Activated T-cell treated with anti-CD3 and anti-CD28 coated beads for 48 hours (primary cell): Measurements from ENCODE around the gene CCL28.
"Not testable (repeated sequence)": the region's sequence is repeated elsewhere in the genome, so short reads cannot be mapped to it uniquely, and the experiment has no call there.

ENCODE experiments used
- DNase-seq: peaks from one replicate; pipeline ENCODE4 v3.0.0-alpha.2; 2020; ENCODE audit warnings: low read depth

The CCL28 gene

DNA sequence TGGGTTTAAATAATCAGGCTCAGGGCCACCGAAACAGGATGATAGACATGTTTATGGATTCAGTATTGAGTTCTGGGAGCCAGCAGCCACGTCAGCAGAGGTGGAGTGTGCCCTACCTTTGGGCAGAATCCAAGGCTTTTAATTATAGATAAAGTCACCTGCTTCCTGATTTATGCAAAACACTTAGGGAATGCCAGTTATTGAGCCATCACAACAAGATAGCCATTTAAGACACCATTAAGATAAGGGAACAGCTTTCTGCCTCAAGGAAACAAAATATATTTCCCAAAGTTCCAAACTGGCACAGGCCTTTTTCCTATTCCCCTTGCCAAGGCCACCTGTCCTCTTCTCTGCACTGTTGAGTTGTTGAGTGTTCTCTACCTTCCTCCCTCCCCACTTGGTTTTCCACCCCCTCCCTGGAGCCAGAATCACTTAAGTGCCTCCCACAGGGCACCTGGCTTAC, 2.4 kb downstream of the CCL28 start:
- DNase-seq, result no peak

DNA sequence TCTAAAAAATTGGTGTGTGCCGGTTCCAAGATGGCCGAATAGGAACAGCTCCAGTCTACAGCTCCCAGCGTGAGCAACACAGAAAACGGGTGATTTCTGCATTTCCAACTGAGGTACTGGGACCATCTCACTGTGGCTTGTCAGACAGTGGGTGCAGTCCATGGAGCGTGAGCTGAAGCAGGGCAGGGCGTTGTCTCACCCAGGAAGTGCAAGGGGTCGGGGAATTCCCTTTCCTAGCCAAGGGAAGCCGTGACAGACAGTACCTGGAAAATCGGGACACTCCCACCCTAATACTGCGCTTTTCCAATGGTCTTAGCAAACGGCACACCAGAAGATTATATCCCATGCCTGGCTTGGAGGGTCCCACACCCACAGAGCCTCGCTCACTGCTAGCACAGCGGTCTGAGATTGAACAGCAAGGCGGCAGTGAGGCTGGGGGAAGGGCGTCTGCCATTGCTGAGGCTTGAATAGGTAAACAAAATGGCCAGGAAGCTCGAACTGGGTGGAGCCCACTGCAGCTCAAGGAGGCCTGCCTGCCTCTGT, 9.6 kb downstream of the CCL28 start:
- not testable (repeated sequence) for DNase-seq

DNA sequence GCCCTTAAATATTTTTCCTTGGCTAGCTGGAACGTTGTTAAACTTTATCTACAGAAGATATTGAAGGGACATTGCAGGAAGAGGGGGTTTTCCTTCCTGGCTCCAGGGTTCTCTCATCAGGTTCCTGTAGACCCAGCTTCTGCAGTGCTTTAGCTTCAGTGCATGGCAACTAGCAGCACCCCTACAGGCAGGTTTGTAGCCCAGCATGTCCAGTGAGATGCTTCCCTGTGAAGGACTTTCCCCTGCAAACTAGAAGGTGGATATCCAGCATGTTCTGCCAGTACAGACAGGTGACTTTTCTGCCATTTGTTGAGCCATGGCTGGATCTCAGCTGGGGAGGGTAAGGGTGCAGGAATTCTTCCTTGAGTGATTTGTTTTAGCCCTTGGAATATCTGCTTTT, 10.4 kb downstream of the CCL28 start:
- DNase-seq, result no peak

DNA sequence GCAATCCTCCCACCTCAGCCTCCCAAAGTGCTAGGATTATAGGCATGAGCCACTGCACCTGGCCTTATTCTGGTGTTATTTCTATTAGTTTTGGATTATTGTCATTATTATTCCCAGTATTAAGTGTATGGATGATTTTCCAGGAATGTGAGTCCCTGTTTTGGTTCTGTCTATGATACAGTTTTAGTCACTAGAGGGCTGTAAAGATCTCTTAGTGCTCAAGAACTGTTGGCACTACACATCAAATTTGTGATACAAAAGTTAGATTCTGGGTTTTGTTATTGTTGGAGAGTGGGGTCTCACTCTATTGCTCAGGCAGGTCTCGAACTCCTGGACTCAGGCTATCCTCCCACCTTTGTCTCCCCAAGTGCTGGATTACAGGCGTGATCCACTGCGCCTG, 12.1 kb downstream of the CCL28 start:
- DNase-seq, result no peak

DNA sequence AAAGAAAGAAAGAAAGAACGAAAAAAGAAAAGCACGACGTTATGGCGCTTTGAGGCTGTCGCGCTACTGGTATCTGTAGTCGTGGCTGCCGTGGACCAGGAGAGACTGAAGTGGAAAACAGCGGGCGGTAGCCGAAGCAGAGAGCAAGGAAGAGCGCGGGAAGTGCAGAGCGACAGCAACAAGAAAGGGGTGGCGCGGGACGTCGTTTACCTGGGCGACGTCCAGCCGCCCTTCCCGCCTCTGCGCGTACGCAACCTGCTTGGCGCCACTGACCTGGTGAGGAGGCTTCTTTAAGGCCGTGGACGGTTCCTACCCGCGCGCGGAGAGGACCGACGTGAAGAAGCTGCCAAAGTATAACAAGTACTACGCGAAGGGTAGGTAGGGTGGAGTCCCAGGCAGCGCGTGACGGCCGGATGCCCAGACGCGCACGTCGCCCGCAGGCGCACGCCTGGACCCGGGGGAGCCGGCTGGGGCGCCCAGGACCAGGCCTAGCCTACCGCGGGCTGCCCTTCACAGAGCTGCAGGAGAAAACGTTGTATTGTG, 15.4 kb downstream of the CCL28 start:
- DNase-seq, result peak; percentile 64

DNA sequence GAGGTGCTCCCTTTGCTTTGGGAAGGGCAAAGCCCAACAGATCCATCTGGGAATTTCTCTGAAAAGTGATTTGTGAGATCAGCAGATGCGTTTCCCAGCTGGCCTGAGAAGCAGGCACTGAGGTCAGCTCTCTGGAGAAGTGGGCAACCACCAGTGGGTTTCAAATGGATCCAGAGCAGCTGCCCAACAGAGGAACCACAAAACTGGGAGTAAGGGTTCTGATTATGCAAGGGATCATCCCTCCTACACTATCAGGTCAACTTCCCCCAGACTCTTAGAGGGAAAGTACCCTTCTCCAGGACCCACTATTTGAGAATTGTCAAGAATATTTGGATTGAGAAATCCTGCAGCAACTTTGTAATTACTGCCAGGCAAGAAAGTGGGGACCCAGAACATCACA, 21.7 kb downstream of the CCL28 start:
- no peak for DNase-seq

DNA sequence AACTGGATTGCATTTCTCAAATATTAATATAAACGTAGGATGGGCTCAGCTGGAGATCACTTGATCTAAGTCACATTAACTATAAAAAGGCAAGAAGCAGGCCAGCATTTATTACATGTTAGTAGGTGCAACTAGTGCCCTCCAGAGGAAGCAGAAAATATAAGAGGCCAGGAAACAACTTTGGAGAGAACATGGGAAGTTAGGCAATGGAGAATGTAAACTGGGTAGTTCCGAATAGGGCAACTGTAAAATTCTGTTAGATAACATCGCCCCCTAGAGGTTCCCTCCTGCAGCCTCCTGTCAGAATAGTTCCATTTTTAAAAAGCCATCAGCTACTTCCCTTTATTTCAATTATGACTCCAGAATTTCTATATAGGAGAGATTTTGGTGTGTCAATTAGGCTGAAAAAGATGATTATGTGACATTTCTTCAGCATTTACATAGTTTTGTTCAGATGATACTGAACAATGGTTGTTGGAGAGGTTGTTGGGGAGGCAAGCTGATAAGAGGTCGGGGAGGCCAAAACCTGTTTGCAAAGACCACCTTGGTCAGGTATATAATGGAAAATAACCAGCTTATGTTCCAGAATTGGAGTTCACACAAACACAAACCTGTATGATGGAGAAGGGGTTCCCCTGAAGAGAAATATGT, 22.4 kb downstream of the CCL28 start:
- no peak for DNase-seq

DNA sequence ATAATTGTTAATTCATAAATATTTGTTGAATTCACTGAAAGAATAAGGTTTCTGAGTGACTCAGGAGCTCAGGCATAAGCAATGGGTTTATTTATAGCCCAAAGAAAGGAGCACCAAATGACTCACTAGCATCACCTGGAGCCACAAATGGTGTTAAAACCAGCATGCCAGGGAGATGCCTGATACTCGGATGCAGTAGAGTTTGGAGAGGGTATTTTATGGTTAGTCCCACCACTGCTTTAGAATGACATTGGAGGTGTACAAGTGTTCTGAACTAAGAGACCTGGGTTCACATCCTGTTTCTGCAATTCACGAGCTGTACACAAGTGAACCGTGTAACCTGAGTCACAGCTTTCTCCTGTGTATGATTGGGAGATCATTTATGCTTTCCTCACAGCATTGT, 25.2 kb downstream of the CCL28 start:
- DNase-seq, result no peak

DNA sequence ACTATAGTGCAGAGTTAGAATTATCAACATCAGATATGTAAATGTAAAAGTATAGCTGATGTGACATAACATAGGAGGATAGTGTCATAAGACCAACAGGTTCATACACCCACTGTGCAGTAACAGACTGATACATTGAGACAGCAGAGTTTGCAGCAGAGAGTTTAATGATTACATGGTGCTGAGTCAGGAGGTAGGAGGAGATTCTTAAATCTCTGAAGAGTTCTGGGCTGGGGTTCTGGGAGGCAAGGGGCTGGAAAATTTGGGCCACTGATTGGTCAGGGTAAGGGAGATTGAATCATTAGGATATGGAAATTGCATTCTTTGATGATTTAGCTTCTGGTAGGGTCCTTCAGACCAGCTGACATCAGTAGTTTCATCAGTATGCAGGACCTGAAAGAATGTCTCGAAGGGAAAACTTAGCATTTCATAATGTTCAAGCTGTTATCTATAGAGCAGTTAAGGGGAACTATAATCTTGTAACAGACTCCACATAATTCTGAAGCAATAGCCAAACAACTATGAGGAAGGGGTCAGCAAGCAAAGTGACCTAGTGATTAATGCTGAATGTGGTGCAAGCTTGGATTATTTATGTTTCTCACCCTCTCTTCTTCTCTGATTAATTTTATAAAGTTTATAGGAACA, 35.6 kb downstream of the CCL28 start:
- DNase-seq, result no peak

DNA sequence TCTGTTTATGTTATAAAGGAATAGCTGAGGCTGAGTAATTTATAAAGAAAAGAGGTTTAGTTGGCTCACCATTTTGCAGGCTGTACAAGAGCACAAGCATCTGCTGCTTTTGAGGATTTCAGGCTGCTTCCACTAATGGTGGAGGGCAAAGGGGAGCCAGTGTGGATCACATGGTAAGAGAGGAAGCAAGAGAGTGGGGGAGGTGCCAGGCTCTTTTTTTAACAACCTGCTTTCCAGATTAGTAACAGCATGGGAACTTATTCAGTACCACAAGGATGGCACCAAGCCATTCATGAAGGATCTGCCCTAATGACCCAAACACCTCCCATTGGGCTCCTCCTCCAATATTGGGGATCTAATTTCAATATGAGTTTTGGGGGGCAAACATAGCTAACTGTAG, 40.4 kb downstream of the CCL28 start:
- DNase-seq, result no peak

DNA sequence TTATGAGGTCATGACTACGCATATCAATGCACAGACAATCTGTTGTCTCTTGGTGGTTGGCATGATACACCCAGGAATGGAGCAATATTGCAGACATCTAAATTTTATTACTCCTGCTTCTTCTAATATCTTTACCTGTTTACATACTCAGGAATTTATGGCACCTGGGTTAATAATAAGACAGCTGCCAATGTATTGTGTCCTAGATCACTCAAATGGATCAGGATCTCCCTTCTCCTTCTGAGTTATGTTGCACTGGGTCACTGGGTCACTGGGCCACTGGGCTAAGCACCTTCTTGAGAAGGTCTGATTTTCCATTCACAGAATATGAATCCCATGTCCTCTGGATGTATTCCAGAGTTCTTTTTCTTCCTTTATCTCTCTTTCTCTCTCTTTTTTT, 41.8 kb downstream of the CCL28 start:
- no peak for DNase-seq

DNA sequence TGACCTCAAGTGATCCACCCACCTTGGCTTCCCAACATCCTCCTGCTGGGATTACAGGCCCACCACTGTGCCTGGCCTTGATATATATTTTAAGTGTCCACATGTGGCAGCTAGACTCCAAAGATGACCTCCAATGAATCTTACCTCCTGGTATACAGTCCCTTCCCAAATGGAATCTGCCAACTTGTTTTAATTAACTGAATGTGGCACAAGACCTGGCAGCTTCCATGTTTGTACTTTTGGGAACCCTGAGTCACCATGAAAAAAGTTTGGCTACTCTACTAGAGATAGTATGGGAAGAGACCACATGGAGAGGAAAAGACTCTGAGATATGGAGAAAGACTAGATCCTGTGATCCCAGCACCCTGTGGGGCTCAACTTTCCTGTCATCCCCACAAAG, 42.5 kb downstream of the CCL28 start:
- no peak for DNase-seq

DNA sequence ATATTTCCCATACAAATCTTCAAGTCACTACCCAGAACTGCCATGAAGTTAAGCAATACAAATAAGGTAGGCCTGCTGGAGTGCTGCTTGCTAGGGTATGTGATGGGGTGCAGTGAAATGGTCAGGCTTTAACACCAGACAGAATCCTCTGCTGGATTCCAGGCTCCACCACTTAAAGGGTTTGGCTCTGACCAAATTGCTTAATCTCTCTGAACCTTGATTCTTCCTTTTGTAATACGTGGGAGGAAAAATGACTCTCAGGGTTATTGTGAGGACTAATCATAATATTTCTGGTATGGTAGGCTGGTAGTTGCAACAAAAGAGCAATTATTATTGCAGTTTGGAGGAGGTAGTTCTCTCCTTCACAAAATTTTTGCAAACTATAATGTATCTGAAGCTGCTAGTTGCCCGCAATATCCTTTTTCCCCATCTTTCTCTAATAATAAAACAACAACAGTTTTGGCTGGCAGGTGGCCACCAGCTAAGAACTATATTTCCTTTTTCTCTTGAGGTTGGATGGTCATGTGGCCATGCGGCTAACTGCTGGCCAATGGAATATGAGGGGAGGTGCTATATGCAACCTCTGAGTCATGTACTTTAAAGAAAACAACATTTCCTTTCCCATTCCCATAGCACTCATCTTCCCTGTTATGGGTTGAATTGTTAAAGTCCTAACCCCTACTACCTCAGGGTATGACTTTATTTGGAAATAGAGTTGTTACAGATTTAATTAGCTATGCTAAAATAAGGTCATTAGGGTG, 44.1 kb downstream of the CCL28 start:
- DNase-seq, result no peak

DNA sequence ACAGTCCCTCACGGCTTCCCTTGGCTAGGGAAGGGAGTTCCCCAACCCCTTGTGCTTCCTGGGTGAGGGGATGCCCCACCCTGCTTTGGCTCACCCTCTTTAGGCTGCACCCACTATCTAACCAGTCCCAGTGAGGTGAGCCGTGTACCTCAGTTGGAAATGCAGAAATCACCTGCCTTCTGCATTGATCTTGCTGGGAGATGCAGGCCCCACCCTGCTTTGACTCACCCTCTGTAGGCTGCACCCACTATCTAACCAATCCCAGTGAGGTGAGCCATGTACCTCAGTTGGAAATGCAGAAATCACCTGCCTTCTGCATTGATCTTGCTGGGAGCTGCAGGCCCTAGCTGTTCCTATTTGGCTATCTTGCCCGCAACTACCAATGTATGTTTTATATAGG, 44.7 kb downstream of the CCL28 start:
- DNase-seq, result no peak

DNA sequence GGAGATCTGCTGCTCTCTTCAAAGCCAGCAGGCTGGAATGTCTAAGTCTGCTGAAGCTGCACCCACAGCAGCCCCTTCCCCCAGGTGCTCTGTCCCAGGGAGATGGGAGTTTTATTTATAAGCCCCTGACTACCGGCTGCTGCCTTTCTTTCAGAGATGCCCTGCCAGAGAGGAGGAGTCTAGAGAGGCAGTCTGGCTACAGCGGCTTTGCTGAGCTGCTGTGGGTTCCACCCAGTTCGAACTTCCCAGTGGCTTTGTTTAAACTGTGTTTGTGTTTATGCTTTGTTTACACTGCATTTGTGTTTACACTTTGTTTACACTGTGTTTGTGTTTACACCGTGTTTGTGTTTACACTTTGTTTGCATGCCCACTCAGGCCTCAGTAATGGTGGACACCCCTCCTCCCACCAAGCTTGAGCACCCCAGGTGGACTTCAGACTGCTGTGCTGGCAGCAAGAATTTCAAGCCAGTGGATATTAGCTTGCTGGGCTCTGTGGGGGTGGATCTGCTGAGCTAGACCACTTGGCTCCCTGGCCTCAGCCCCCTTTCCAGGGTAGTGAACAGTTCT, 45.4 kb downstream of the CCL28 start:
- DNase-seq, result not testable (repeated sequence)

DNA sequence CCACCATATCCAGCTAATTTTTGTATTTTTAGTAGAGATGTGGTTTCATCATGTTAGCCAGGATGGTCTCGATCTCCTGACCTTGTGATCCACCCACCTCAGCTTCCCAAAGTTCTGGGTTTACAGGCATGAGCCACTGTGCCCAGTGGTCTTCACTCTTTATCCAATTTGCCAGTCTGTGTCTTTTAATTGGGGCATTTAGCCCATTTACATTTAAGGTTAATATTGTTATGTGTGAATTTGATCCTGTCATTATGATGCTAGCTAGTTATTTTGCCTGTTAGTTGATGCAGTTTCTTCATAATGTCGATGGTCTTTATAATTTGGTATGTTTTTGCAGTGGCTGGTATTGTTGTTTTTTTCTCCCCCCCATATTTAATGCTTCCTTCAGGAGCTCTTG, 47.0 kb downstream of the CCL28 start:
- DNase-seq, result not testable (repeated sequence)

DNA sequence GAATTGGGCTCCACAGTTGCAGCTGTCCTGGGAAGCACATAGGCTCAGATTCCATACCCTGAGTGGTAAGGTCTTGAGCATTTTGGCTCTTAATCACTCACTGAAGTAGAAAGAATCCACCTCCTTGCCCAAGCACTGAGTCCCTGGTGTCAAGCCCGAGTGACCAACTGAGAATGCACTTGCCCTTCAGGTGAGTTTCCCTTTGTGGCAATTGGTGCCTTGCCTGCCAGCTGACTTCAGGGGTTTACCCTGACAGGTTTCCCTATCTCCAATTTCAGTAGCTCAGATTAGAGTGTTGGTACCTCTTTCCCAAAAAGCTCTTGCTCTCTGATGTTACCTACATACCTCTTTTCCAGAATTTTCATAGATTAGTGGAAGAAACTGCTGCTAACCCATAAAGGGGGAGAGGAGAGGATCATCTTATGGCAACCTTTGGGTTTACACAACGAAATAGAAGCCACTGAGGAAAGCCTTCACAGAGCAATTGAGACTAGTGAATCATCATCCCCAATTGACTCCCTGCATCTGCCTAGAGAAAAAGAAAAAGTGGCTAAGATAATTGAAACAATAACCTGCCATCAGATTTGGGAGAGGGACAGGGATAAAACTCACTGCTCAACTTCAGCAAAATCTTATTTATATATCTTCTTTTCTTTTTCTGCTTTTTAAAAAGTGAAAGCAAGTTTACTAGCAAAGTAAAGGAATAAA, 48.6 kb downstream of the CCL28 start:
- DNase-seq, result no peak

DNA sequence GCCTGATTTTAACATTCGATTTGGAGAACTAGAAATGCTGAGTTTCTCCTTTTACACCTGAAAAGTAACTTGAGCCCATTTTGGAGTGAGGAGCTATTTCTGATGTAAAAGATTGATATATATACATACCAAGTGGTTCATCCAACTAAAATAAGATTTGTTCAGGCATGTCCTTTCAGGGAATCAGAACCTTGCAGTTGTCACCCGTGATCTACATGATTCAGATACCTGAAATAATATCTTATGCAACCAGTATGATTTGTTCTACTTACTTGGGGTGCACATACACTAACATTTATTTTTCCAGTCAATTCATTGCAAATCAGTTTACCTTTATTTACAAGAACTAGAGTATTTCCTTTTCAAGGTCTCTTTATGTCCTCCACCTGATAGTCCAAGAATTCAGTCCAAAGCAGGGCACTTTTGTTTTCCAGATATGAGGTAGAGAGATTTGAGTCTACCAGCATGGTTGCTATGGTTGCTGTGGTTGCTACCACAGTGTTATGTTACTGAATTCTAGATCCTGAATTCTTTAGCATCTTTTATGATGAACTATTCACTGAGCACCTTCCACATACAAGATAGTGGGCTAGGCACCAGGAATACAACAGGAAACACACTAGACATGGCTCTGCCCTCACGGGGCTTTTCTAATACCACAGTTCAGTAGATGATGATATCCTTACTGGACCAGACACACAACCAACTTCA, 49.3 kb downstream of the CCL28 start:
- no peak for DNase-seq

DNA sequence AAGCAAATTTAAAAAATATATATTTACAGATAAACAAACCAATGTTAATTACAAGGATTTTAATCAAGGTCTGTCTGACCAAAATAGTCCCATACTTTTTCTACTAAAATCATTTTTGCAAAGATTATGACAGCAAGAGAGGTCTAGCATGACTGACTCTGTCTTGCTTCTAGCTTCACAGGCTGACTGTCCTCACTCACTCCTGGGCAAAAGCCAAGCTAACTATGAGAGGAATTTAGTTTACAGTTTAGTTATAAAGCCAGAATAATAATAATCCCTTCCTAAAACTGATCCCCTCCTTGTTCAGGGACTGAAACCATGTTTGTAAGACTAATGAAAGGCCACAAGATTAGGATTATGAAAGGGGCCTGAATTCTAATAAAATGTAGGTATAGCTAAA, 53.5 kb downstream of the CCL28 start:
- DNase-seq, result no peak

DNA sequence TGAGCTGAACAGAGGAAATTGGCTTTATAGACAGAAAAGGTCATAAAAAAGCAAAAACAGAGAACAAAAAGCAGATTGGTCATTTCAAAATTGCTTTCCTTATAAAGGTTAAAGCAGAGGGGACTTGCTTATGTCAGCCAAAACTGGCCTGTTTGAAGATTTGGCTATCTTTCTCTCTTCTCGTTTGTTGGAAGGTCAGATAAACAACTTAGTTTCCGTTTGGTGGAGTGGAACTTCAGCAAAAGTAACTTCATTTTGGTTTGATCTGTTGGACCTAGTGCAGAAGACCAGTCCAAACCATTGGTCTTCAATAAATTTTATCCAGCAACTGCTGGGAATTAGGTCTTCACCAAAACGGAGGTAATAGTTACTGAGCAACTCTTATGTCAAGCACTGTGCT, 53.9 kb downstream of the CCL28 start:
- no peak for DNase-seq

DNA sequence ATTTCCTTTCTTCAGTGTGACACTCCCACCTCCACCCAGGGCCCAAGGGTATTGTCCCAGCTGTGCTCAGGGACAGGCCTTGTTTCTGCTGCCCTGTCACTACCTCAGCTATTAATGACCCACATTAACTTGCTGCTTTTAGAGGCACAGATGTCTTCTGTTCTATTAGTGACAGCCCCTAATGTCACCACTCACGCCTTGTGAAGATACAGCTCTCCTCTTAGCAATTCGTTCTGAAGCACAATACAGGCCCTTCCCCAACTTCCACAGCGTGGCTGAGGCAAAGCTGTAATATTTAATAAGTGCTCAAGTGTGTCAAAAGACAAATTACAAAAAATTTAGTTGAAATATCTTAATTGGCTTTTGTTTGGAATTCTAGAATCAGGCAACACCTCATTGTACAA, 54.3 kb downstream of the CCL28 start:
- DNase-seq, result no peak
